ENCODE results near the gene B3GLCT.
A peak's percentile ranks its signal among the peaks of the same experiment; 100 is the strongest.

Gene B3GLCT

DNA sequence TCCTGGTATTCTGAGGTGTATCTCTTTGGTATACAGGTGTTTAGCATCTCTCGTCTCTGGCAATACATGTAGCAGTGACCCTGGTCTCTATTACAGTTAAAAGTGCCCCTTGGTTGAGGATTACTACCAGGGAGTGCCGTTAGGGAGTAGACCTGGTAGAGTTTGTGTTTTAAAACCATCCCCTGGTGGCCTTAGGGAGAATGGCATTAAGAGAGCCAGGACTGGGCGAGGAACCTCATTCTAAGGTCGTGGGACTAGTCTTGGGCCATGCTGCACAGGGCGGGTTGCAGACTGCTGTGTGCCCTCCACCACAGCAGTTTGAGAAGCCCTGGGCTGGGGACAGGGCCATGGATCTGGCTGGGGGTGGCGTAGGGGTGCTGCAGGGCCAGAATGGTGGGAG, 35.0 kb downstream of the B3GLCT start:
- H3K4me3 ChIP-seq (ENCODE audit: low read depth, low read length) = no peak overlapping the region
- TF ChIP-seq, protein P1, sequence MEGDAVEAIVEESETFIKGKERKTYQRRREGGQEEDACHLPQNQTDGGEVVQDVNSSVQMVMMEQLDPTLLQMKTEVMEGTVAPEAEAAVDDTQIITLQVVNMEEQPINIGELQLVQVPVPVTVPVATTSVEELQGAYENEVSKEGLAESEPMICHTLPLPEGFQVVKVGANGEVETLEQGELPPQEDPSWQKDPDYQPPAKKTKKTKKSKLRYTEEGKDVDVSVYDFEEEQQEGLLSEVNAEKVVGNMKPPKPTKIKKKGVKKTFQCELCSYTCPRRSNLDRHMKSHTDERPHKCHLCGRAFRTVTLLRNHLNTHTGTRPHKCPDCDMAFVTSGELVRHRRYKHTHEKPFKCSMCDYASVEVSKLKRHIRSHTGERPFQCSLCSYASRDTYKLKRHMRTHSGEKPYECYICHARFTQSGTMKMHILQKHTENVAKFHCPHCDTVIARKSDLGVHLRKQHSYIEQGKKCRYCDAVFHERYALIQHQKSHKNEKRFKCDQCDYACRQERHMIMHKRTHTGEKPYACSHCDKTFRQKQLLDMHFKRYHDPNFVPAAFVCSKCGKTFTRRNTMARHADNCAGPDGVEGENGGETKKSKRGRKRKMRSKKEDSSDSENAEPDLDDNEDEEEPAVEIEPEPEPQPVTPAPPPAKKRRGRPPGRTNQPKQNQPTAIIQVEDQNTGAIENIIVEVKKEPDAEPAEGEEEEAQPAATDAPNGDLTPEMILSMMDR (IDR thresholded peaks at IDR 0.05; ENCODE audit: low read depth, low read length) = no peak

DNA sequence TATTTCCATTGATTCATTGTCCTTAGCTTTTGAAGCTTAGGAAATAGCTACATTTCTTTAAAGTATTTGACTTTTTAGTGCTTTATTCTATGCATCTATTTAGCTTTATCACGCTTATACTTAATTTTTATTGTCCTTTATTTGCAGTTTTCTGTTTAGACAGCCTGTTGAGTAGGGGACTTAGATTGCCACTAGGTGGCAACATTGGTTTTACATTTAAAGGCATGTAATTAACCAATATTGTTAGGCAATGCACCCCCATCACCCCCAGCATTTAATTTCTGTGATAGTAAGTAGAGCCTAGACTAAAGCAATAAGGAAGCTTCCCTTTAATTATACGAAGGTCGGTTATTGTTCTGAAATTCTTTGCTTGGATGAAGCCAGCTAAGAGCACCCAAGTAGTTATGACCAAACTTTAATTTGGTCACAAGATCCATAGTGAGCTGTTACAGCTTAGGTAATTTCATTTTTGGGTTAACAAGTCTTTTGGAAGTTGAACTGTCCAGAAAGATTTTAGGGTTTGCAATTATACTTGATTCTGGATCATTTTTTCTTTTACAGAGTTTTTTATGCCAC, 36.5 kb downstream of the B3GLCT start:
- no peak overlapping the region for H3K4me3 ChIP-seq (ENCODE audit: low read depth, low read length)
- TF ChIP-seq, protein P1 (IDR thresholded peaks at IDR 0.05; ENCODE audit: low read depth, low read length) = peak; percentile 58

DNA sequence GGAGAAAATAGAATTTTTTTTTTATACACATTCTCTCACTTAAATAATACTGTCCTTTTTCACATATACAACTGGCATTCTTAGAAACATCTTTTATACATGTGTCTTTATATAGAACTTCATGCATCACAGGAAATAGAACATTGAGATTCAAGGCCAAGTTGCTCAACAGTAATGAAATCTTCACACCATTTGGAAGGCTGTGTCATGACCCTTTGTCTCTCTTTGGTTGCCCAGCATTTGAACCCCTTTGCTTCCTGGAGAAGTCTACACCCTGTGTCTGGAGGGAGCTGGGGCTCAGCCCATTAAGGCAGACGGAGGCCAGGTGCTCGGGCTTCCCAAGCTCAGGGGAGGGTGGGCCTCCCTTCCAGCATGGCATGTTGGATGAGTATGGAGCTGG, 41.1 kb downstream of the B3GLCT start:
- H3K4me3 ChIP-seq (ENCODE audit: low read depth, low read length) = no peak overlapping the region
- TF ChIP-seq, protein P1 (IDR thresholded peaks at IDR 0.05; ENCODE audit: low read depth, low read length) = no peak

DNA sequence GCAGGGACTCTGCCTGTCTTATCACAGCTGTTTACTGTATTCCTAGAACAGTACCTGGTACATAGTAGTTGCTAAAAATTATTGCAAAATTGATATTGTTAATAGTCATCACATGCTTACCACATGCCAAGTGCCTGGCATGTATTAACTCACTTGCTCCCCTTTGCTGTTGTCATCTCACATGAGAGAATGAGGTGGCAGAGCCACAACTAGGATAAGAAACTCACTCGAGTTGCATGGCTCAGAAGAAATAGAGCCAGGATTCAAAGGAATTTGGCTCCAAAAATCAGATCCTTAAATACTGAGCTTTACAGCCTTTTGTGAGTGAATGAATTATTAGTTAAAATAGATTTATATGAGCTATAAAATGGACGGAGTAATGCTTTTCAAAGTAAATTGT, 42.6 kb downstream of the B3GLCT start:
- H3K4me3 ChIP-seq (ENCODE audit: low read depth, low read length) = no peak overlapping the region
- TF ChIP-seq, protein P1 (IDR thresholded peaks at IDR 0.05; ENCODE audit: low read depth, low read length) = no peak

DNA sequence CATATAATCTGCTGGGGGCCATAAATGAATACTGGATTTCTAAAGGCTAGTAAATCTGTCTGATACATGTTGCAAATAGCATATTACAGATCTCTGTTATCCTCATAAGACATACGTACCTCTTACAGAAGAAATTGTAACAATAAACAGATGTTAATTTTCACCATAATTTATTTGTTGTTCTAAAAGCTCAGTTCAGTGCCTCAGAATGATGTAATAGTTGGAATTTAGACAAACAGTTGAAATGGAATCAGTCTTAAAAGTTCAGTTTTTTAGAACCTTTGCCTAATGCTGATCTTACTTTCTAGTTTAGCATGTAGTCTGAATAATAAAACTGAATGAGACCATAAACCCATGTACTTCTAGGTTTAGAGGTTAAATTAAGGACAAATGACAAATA, 43.1 kb downstream of the B3GLCT start:
- TF ChIP-seq, protein P1 (IDR thresholded peaks at IDR 0.05; ENCODE audit: low read depth, low read length) = no peak
- H3K4me3 ChIP-seq (ENCODE audit: low read depth, low read length) = no peak overlapping the region

DNA sequence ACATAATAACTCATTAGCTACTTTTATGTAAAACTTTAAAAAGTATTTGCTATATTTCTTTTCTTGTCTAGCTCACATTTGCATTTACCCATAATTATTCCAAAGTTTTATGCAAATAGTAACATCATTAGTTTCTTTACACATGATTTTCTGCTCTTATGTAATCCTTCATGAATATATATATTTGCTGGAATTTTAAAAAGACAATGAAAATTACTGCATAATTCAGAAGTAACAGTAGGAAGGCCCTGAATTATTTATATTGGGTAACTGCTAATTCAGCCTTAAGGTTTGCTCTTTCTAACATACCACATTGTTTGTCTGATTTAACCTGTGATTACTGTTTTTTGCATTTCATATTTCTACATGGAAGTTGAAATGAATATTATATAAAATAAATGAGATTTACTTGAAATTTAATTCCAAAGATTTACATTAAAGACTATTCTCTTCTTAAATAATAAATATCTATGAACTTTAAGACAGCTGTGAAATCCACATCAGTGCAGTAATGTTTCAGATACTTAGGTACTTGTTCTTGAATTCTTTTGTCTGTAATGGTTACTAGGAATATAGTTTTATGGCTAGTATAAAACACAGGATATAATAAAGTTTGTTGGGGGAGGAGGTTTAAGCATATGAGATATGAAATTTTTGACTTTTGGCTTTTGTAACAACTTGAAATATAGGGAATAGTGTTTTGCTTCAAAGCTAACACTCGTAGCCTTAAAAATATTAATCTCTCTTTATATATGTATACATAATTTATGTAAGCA, 46.0 kb downstream of the B3GLCT start:
- TF ChIP-seq, protein P1 (IDR thresholded peaks at IDR 0.05; ENCODE audit: low read depth, low read length) = no peak
- H3K4me3 ChIP-seq (ENCODE audit: low read depth, low read length) = no peak overlapping the region

DNA sequence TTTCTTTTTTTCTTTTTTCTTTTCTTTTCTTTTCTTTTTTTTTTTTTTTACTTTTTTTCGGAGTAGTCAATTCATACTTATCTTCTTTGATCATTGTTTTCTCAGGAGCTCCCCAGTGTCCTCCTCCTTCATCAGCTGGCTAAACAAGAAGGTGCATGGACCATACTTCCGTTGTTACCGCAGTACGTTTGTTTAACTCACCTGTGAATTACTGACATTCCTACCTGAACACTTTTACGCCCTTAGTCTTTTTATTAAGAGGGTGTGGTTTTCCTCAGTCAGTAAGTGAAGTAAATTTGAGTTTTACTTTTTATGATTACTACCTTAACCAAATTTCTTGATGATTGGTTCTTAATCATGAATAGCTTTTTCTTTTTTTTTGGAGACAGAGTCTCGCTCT, 47.1 kb downstream of the B3GLCT start:
- no peak overlapping the region for H3K4me3 ChIP-seq (ENCODE audit: low read depth, low read length)
- TF ChIP-seq, protein P1 (IDR thresholded peaks at IDR 0.05; ENCODE audit: low read depth, low read length) = no peak

Measured in WI38 (cell line).